ENCODE measurements around the gene ATP2A2.

GRCh38 chr12:110337912-110338710, 57.1 kb downstream of the ATP2A2 start:
- no peak for TF ChIP-seq CTCF (IDR thresholded peaks at IDR 0.05; ENCODE audit: low read depth, low read length, missing input control)
- no peak for TF ChIP-seq ATF3 (IDR thresholded peaks at IDR 0.05)
- no peak for TF ChIP-seq YY1 (IDR thresholded peaks at IDR 0.05)
- no peak for TF ChIP-seq GABPA (IDR thresholded peaks at IDR 0.05 in 1 of 2, conservative IDR thresholded peaks at IDR 0.05 in 1 of 2)
- TF ChIP-seq HNF4G (IDR thresholded peaks at IDR 0.05): no peak
- no peak for TF ChIP-seq REST (IDR thresholded peaks at IDR 0.05)

Measured in liver (tissue), 3 donors.